K562 (cell line): ENCODE data around the gene KCNK3. TPM values are rescaled to one million over a fixed set of nuclear protein-coding genes. Genes with fewer than 3 reads are reported as not detected.

ENCODE experiments used
- BCOR ChIP-seq: fragments of 450-650 bp; IDR thresholded peaks from 2 replicates; pipeline ENCODE4 v1.6.1; 2016
- CCNT2 ChIP-seq: IDR thresholded peaks from 2 replicates; pipeline ENCODE4 v1.6.1; 2011; ENCODE audit warnings: borderline replicate concordance, low read depth, mild to moderate bottlenecking, moderate library complexity, mixed read lengths, low read length; ENCODE audit not compliant: insufficient read length; ENCODE audit errors: extremely low read depth
- CTCF ChIP-seq, 3 experiments: IDR thresholded peaks in 2 of 3; conservative IDR thresholded peaks in 1 of 3; 2 replicates each; pipeline ENCODE4 v1.5.1; 2011 to 2012; ENCODE audit warnings: low read length in 3 of 3, mild to moderate bottlenecking in 3 of 3, control low read depth in 2 of 3, improper control_type of control experiment in 1 of 3, inconsistent platforms in 1 of 3, low read depth in 1 of 3, mixed read lengths in 1 of 3, moderate library complexity in 1 of 3; ENCODE audit not compliant: insufficient read depth in 2 of 3
- ELF2 ChIP-seq: fragments of 250-450 bp; sonication (Bioruptor Pico); IDR thresholded peaks from 2 replicates; pipeline ENCODE4 v1.5.0; 2021; ENCODE audit warnings: mild to moderate bottlenecking
- FOSL1 ChIP-seq: fragments of 200-800 bp; sonication (Bioruptor generic); conservative IDR thresholded peaks from 2 replicates; pipeline ENCODE4 v1.6.1; 2016; ENCODE audit warnings: missing genetic modification characterization, missing compliant biosample characterization
- FOXK1 ChIP-seq: sonication (generic); formaldehyde crosslinking; IDR thresholded peaks from 2 replicates; pipeline ENCODE4 v1.8.0; 2022; ENCODE audit warnings: missing genetic modification reagents, mild to moderate bottlenecking, borderline replicate concordance
- FOXM1 ChIP-seq, 2 experiments: fragments of 450-650 bp in 1 of 2; sonication (generic) in 1 of 2; formaldehyde crosslinking in 1 of 2; IDR thresholded peaks; 2 replicates each; pipeline versions ENCODE4 v1.6.1 to v1.9.0; 2017 to 2022; ENCODE audit warnings: low read depth in 2 of 2, mild to moderate bottlenecking in 2 of 2, missing genetic modification reagents in 1 of 2, moderate library complexity in 1 of 2
- HCFC1 ChIP-seq: IDR thresholded peaks from 2 replicates; pipeline ENCODE4 v1.6.1; 2012; ENCODE audit warnings: low read depth, low read length, improper control_type of control experiment
- MXI1 ChIP-seq: IDR thresholded peaks from 2 replicates; pipeline ENCODE4 v1.6.1; 2011; ENCODE audit warnings: low read depth, mild to moderate bottlenecking, improper control_type of control experiment, low read length
- MYC ChIP-seq, 2 experiments: fragments of 250-450 bp in 1 of 2; sonication (Bioruptor Pico) in 1 of 2; IDR thresholded peaks; 2 replicates each; pipeline versions ENCODE4 v1.5.1 to v1.6.1; 2012 to 2021; ENCODE audit warnings: low read depth in 2 of 2, borderline replicate concordance in 1 of 2, improper control_type of control experiment in 1 of 2, low read length in 1 of 2, mild to moderate bottlenecking in 1 of 2, moderate library complexity in 1 of 2
- NR4A1 ChIP-seq, 2 experiments: fragments of 250-450 bp in 1 of 2; fragments of 450-650 bp in 1 of 2; sonication (Bioruptor Pico) in 1 of 2; IDR thresholded peaks; 2 replicates each; pipeline versions ENCODE4 v1.4.0 to v1.6.1; 2016 to 2020; ENCODE audit warnings: mild to moderate bottlenecking in 2 of 2, missing compliant biosample characterization in 1 of 2, missing genetic modification characterization in 1 of 2, moderate library complexity in 1 of 2
- PTRF ChIP-seq: fragments of 450-650 bp; IDR thresholded peaks from 2 replicates; pipeline ENCODE4 v1.6.1; 2016; ENCODE audit warnings: mild to moderate bottlenecking, missing genetic modification characterization, missing compliant biosample characterization
- RBM25 ChIP-seq: fragments of 200-400 bp; formaldehyde crosslinking; IDR thresholded peaks from 2 replicates; pipeline ENCODE4 v1.6.1; 2018; ENCODE audit warnings: low read length, low read depth, moderate library complexity; ENCODE audit not compliant: severe bottlenecking
- RBM39 ChIP-seq: fragments of 200-400 bp; formaldehyde crosslinking; optimal IDR thresholded peaks from 2 replicates; pipeline ENCODE3; 2018; ENCODE audit warnings: low read depth, low read length
- SETDB1 ChIP-seq: IDR thresholded peaks from one replicate; pipeline ENCODE4 v1.6.1; 2012; ENCODE audit warnings: low read length, control low read depth, inconsistent platforms
- SMAD1 ChIP-seq: fragments of 150-350 bp; IDR thresholded peaks from 2 replicates; pipeline ENCODE4 v1.6.1; 2014; ENCODE audit warnings: low read length, low read depth; ENCODE audit not compliant: partially characterized antibody
- SRF ChIP-seq, 2 experiments: fragments of 250-450, 450-650 bp in 1 of 2; sonication (Bioruptor Pico) in 1 of 2; sonication (generic) in 1 of 2; formaldehyde crosslinking; IDR thresholded peaks; 2 replicates each; pipeline versions ENCODE4 v1.5.0 to v1.5.1; 2020 to 2022; ENCODE audit warnings: mild to moderate bottlenecking in 1 of 2, missing genetic modification reagents in 1 of 2
- ZKSCAN1 ChIP-seq: fragments of 150-350 bp; IDR thresholded peaks from 2 replicates; pipeline ENCODE4 v1.6.1; 2016; ENCODE audit warnings: low read depth, low read length
- ZNF134 ChIP-seq: fragments of 250-450 bp; sonication (Bioruptor Pico); conservative IDR thresholded peaks from 2 replicates; pipeline ENCODE4 v1.4.0; 2020
- ZNF24 ChIP-seq: fragments of 450-650 bp; IDR thresholded peaks from 2 replicates; pipeline ENCODE4 v1.6.1; 2016
- ZNF263 ChIP-seq: sonication (generic); formaldehyde crosslinking; IDR thresholded peaks from 2 replicates; pipeline ENCODE4 v1.8.0; 2022; ENCODE audit warnings: mild to moderate bottlenecking, missing genetic modification reagents, borderline replicate concordance
- ZNF282 ChIP-seq: sonication (generic); formaldehyde crosslinking; IDR thresholded peaks from 2 replicates; pipeline ENCODE4 v1.8.1; 2023; ENCODE audit warnings: missing genetic modification reagents
- ZNF316 ChIP-seq: fragments of 450-650 bp; IDR thresholded peaks from 2 replicates; pipeline ENCODE4 v1.6.1; 2016
- ZNF384 ChIP-seq: IDR thresholded peaks from 2 replicates; pipeline ENCODE4 v1.6.1; 2012; ENCODE audit warnings: low read depth, low read length, improper control_type of control experiment
- ZNF583 ChIP-seq: fragments of 250-450 bp; sonication (Bioruptor Pico); IDR thresholded peaks from 2 replicates; pipeline ENCODE4 v1.4.0; 2020
- ZNF655 ChIP-seq: fragments of 250-450 bp; sonication (Bioruptor Pico); IDR thresholded peaks from 2 replicates; pipeline ENCODE4 v1.5.0; 2021
- polyA plus RNA-seq, 8 experiments: library from polyadenylated mRNA; depleted of rRNA in 4 of 8; stranded (reverse) in 5 of 8; unstranded in 3 of 8; fragments of >200 nt; fragmentation: Nextera tagmentation in 2 of 8; fragmentation: Illumina TruSeq in 1 of 8; extraction: Ambion mirVana in 2 of 8; extraction: Trizol in 1 of 8; gene quantifications; 2 replicates each; pipeline versions ENCODE4 v1.2.1 to v1.2.3, GENCODE V29; 2011 to 2014; ENCODE audit warnings: inconsistent platforms in 1 of 8, missing spikeins in 1 of 8
- total RNA-seq, 7 experiments: library from RNA; depleted of rRNA in 6 of 7; stranded (reverse); fragments of >200 nt in 6 of 7; fragmentation: Illumina TruSeq in 2 of 7; extraction: Trizol in 2 of 7; gene quantifications; 2 replicates each; pipeline versions ENCODE4 v1.2.1 to v1.2.3, GENCODE V29; 2011 to 2021; ENCODE audit warnings: low replicate concordance in 1 of 7

Gene KCNK3
- total and polyA plus RNA-seq, 9 of the 15 experiments (the other 6 are each of a cell fraction or from before 2014, with no cell fraction given), result 0.01 to 0.20 (median 0.07) TPM; not detected in 5

DNA sequence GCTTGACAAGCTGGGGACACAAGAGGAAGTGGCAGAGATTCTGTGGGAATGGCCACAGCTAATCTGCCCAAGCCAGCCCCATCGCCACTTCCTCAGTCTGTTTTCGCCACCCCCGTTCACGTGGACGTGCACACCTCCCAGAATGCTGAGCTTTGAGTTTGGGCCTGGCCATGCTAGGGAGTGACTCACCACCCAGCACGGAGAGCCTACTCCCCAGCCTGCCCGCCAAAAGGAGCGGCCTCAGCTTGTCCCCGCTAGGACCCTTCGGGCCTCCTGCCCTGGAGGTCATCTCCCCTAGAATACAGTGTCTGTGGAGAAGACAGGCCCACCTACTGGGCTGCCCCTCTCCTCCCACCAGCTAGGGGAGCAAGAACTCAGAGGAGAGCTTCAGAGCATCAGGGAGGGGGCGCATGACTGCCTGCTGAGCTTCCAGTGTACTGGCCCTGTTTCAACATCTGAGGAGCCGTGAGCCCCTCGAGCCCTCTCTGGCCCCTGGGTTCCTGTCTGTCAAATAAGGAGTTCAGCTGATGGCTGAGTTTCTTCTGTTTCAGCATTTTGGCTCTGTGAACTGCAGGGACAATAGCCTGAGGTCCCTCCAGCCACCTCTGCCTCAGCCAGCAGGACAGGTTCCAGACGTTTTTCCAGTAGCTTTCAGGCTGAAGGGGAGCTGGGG, 76.7 kb downstream of the KCNK3 start (continued):
- TF ChIP-seq ZNF583 (CRISPR knock-in tag), result peak; percentile 87; the same call in 1 of the 2 replicates
- no peak; the same call in 1 of the 2 replicates for TF ChIP-seq NR4A1 (CRISPR knock-in tag; IDR thresholded peaks at IDR 0.05)
- TF ChIP-seq NR4A1 (tag; IDR thresholded peaks at IDR 0.05), result peak; percentile 78; the same call in 1 of the 2 replicates
- TF ChIP-seq ELF2 (CRISPR knock-in tag), result peak; percentile 56; the same call in 1 of the 2 replicates
- TF ChIP-seq FOSL1, result peak; percentile 99
- peak; percentile 95 for TF ChIP-seq MYC (IDR thresholded peaks at IDR 0.05; ENCODE audit: low read depth, low read length)
- 0 out of 2 replicates have a peak, but pooled peaks have one; percentile 36 for TF ChIP-seq MYC (CRISPR knock-in tag; IDR thresholded peaks at IDR 0.05; ENCODE audit: borderline replicate concordance, low read depth)
- 0 out of 2 replicates have a peak, but pooled peaks have one; percentile 44 for TF ChIP-seq MXI1
- peak; percentile 62 for TF ChIP-seq FOXM1 (IDR thresholded peaks at IDR 0.05; ENCODE audit: low read depth)
- TF ChIP-seq FOXM1 (CRISPR knock-in tag; IDR thresholded peaks at IDR 0.05; ENCODE audit: low read depth), result 0 out of 2 replicates have a peak, but pooled peaks have one; percentile 74
- peak; percentile 74 for TF ChIP-seq ZNF24
- TF ChIP-seq ZNF655, result no peak
- peak; percentile 78 for TF ChIP-seq BCOR
- TF ChIP-seq HCFC1, result peak; percentile 43; the same call in 1 of the 2 replicates
- TF ChIP-seq FOXK1 (CRISPR knock-in tag), result no peak
- TF ChIP-seq PTRF (tag), result no peak
- no peak for TF ChIP-seq SETDB1
- peak in 1 of 2 experiments; percentile 80; a peak in 2 of 4 replicates for TF ChIP-seq SRF (CRISPR knock-in tag; IDR thresholded peaks at IDR 0.05)
- TF ChIP-seq CCNT2, result peak; percentile 73
- TF ChIP-seq ZNF316, result peak; percentile 97
- peak in 2 of 3 experiments; percentile 32 to 39; a peak in 3 of 6 replicates for TF ChIP-seq CTCF (IDR thresholded peaks at IDR 0.05 in 2 of 3, conservative IDR thresholded peaks at IDR 0.05 in 1 of 3; ENCODE audit: insufficient read depth in 2 of 3, low read depth in 1 of 3, low read length in 3 of 3)
- TF ChIP-seq ZNF134 (CRISPR knock-in tag), result peak; percentile 96
- 0 out of 2 replicates have a peak, but pooled peaks have one; percentile 3 for TF ChIP-seq ZNF263
- TF ChIP-seq RBM25, result peak; percentile 68
- 0 out of 2 replicates have a peak, but pooled peaks have one; percentile 39 for TF ChIP-seq ZKSCAN1
- TF ChIP-seq ZNF384, result 0 out of 2 replicates have a peak, but pooled peaks have one; percentile 27
- TF ChIP-seq ZNF282, result no peak
- peak; percentile 31 for TF ChIP-seq SMAD1
- no peak for TF ChIP-seq RBM39
